Adrenal gland (tissue), 5 donors: ENCODE data around the gene MYLK.
"Not testable (repeated sequence)": the region's sequence is repeated elsewhere in the genome, so short reads cannot be mapped to it uniquely, and the experiment has no call there.

Source experiments
- CTCF ChIP-seq, 6 experiments: fragments of 450-650 bp in 4 of 6; fragments of 200-600 bp in 2 of 6; sonication (generic) in 1 of 6; IDR thresholded peaks; 1 replicate in 5 of 6; 2 replicates in 1 of 6; pipeline versions ENCODE4 v1.5.1 to v1.8.0; 2016 to 2021; ENCODE audit warnings: antibody characterized with exemption in 6 of 6, mild to moderate bottlenecking in 2 of 6, moderate library complexity in 1 of 6
- POLR2A ChIP-seq, 2 donors: fragments of 450-650 bp; IDR thresholded peaks; one replicate each; pipeline ENCODE4 v1.6.1; 2017; ENCODE audit warnings: antibody characterized with exemption in 2 of 2, mild to moderate bottlenecking in 2 of 2, moderate library complexity in 1 of 2
- donor health status: DM: no; HTN: no; CAD: no.

GRCh38 chr3:123890162-123890561 lies 6.0 kb upstream of the MYLK start:
- not testable (repeated sequence) for TF ChIP-seq CTCF, POLR2A (IDR thresholded peaks at IDR 0.05)
